NCI-H748 treated with DMSO at 0.1 percent for 48 hours (cell line): ENCODE data around the gene MICALL2.

Experiments used
- DNase-seq: peaks from one replicate; lab custom pipeline; 2025; lab: John Stamatoyannopoulos, UW

MICALL2 gene

GRCh38 chr7:1433128-1433920 is 25.9 kb downstream of the MICALL2 start:
- DNase-seq: no peak

- peak; percentile 8 for DNase-seq
Measured at GRCh38 chr7:1432411-1433082, 26.7 kb downstream of the MICALL2 start.

GRCh38 chr7:1431634-1432380 is 27.5 kb downstream of the MICALL2 start:
- peak; percentile 28 for DNase-seq

- DNase-seq: no peak
Measured at GRCh38 chr7:1431226-1431625, 28.0 kb downstream of the MICALL2 start.

- DNase-seq: no peak
Measured at GRCh38 chr7:1430056-1430845, 29.0 kb downstream of the MICALL2 start.

- DNase-seq: no peak
Measured at GRCh38 chr7:1428941-1429501, 30.2 kb downstream of the MICALL2 start.

GRCh38 chr7:1427064-1427657 is 32.1 kb downstream of the MICALL2 start:
- DNase-seq: no peak

GRCh38 chr7:1426474-1426873 is 32.8 kb downstream of the MICALL2 start:
- DNase-seq: no peak

GRCh38 chr7:1425292-1426136 is 33.8 kb downstream of the MICALL2 start:
- no peak for DNase-seq

GRCh38 chr7:1424041-1424440 is 35.2 kb downstream of the MICALL2 start:
- DNase-seq: no peak

GRCh38 chr7:1423264-1423811 is 35.9 kb downstream of the MICALL2 start:
- DNase-seq: no peak

GRCh38 chr7:1422512-1423263 is 36.6 kb downstream of the MICALL2 start:
- peak; percentile 84 for DNase-seq

GRCh38 chr7:1421946-1422345 is 37.3 kb downstream of the MICALL2 start:
- no peak for DNase-seq

GRCh38 chr7:1421020-1421790 is 38.1 kb downstream of the MICALL2 start:
- no peak for DNase-seq

- DNase-seq: no peak
Measured at GRCh38 chr7:1419688-1420087, 39.6 kb downstream of the MICALL2 start.

- DNase-seq: no peak
Measured at GRCh38 chr7:1419310-1419634, 40.0 kb downstream of the MICALL2 start.

GRCh38 chr7:1418505-1419309 is 40.6 kb downstream of the MICALL2 start:
- no peak for DNase-seq
